Tibial artery (tissue), 4 donors: ENCODE data around the gene METTL22.

Experiments
- DNase-seq, 2 donors: peaks; one replicate each; pipeline ENCODE4 v3.0.0-alpha.2; 2019
- H3K27ac ChIP-seq, 2 donors: fragments of 200-600 bp; sonication (generic) in 1 of 2; 1 replicate in 1 of 2; 2 replicates in 1 of 2; pipeline ENCODE4 v1.5.1; 2018 to 2019; ENCODE audit warnings: mild to moderate bottlenecking in 1 of 2
- H3K27me3 ChIP-seq, 2 donors: fragments of 200-600 bp; sonication (generic) in 1 of 2; one replicate each; pipeline versions ENCODE4 v1.5.1 to v1.6.0; 2016 to 2019
- H3K36me3 ChIP-seq, 3 donors: fragments of 200-600 bp; sonication (generic) in 2 of 3; one replicate each; pipeline ENCODE4 v1.5.1; 2016 to 2019; ENCODE audit warnings: mild to moderate bottlenecking in 2 of 3
- H3K4me1 ChIP-seq, 4 donors: fragments of 200-600 bp; sonication (generic) in 2 of 4; 1 replicate in 3 of 4; 2 replicates in 1 of 4; pipeline ENCODE4 v1.5.1; 2016 to 2019
- H3K4me3 ChIP-seq, 2 donors: fragments of 200-600 bp; sonication (generic) in 1 of 2; 1 replicate in 1 of 2; 2 replicates in 1 of 2; pipeline ENCODE4 v1.5.1; 2018 to 2019; ENCODE audit warnings: mild to moderate bottlenecking in 2 of 2
- H3K9me3 ChIP-seq, 3 donors: fragments of 200-600 bp; sonication (generic) in 1 of 3; one replicate each; pipeline ENCODE4 v1.5.1; 2016 to 2019
- intact Hi-C: fragments of 100-400 bp; cut with DNase I; formaldehyde crosslinking; loops from one replicate; pipeline ENCODE4 v1.15.0; 2023; ENCODE audit warnings: low total_unique reads
- TF ChIP-seq, protein P1 (sequence below), 2 experiments: fragments of 200-600 bp in 1 of 2; fragments of 450-650 bp in 1 of 2; IDR thresholded peaks; one replicate each; pipeline ENCODE4 v1.5.1; 2017 to 2019; ENCODE audit warnings: antibody characterized with exemption in 2 of 2, mild to moderate bottlenecking in 1 of 2, moderate library complexity in 1 of 2

Gene METTL22

DNA sequence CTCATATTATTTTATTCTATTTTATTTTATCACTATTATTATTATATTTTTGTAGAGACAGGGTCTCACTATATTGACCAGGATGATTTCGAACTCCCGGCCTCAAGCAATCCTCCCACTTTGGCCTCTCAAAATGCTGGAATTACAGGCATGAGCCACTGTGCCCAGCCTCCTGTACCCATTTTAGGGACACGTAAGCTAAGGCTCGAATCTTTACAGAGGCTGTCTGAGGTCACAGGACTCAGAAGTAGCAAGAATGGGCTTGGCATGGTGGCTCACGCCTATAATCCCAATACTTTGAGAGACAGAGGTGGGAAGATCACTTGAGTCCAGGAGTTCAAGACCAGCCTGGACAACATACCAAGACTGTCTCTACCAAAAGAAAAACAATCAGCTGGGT, 40.2 kb downstream of the METTL22 start:
- Histone ChIP-seq H3K9me3 (no peaks in the 10 kb centered on the region), H3K4me1 (no peaks in the 10 kb centered on the region), H3K27ac (no peak overlapping the region), H3K4me3 (no peak overlapping the region), H3K27me3 (no peaks in the 10 kb centered on the region), H3K36me3 (peaks cover 5 to 27% (median 19%) of the 10 kb centered on the region in 3 donors)
- no peak for DNase-seq
- intact Hi-C loops = loop anchor here (5.0 kb wide), 1 partner anchor 226 kb away; no protein-coding TSS in a partner anchor
- TF ChIP-seq, protein P1, sequence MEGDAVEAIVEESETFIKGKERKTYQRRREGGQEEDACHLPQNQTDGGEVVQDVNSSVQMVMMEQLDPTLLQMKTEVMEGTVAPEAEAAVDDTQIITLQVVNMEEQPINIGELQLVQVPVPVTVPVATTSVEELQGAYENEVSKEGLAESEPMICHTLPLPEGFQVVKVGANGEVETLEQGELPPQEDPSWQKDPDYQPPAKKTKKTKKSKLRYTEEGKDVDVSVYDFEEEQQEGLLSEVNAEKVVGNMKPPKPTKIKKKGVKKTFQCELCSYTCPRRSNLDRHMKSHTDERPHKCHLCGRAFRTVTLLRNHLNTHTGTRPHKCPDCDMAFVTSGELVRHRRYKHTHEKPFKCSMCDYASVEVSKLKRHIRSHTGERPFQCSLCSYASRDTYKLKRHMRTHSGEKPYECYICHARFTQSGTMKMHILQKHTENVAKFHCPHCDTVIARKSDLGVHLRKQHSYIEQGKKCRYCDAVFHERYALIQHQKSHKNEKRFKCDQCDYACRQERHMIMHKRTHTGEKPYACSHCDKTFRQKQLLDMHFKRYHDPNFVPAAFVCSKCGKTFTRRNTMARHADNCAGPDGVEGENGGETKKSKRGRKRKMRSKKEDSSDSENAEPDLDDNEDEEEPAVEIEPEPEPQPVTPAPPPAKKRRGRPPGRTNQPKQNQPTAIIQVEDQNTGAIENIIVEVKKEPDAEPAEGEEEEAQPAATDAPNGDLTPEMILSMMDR (IDR thresholded peaks at IDR 0.05) = no peak

DNA sequence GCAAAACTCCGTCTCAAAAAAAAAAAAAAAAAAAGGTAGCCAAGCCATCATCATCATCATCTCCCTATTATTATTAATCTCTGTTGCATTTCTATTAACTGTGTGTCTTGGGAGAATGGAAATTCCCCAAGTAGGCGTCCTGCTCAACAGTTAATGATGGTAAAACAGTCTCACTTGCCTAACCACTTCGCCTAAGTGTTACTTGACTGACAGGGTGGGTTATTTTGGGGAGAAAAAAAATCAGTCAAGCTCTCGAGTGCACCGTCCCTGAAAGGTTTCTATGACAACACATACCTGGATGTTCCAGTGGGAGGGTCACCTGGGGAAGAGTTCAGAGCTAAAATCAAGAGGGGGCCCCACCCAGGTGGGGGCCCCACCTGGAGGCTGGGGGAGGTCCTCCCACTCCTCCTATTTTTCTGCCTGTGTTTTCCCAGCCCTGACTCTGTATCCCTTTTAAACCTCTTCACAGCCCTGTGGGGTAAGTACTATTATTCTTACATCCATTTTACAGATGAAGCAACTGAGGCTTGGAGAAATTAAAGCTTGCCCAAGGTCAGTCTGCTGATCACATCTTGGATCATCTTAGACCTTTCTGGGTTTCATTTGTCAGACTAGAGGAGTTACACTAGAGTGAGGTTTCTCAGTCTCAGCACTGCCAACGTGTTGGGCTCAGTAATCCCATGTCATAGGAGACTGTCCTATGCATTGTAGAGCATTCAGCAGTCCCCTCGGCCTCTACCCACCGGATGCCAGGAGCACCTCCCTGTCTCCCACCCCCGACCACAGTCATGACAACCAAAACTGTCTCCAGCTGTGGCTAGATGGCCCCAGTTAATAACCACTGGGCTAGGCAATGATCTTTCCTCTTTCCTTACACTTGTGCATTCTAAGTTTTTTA, 41.9 kb downstream of the METTL22 start:
- Histone ChIP-seq H3K36me3 (peaks cover 5 to 38% (median 29%) of the 10 kb centered on the region in 3 donors), H3K27ac (no peak overlapping the region), H3K9me3 (no peaks in the 10 kb centered on the region), H3K27me3 (no peaks in the 10 kb centered on the region), H3K4me1 (no peaks in the 10 kb centered on the region), H3K4me3 (no peak overlapping the region)
- intact Hi-C loops = loop anchor here (5.0 kb wide), 1 partner anchor 224 kb away; no protein-coding TSS in a partner anchor
- no peak for DNase-seq
- TF ChIP-seq, protein P1 (IDR thresholded peaks at IDR 0.05) = no peak

DNA sequence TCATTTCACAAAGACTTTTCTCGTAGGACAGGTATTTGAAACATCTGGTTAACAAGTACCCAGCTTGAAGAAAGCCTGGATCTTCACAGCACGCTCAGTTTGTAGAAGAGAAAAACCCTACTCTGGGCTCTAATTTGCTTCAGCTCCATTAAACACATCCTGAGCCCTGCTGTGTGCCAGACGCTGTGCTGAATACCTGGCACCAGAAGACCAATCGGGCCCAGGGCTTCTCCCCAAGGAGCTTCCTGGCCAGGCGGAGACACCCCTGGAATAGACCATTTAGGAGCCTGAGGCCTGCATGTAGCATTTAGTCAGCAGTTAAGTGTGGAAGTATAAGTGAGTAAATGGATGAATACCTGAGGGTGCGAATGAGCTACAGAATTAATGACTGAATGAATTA, 44.0 kb downstream of the METTL22 start:
- H3K4me3 ChIP-seq = no peak overlapping the region
- DNase-seq = no peak
- H3K36me3 ChIP-seq = peaks cover 5 to 44% (median 29%) of the 10 kb centered on the region in 3 donors
- no peaks in the 10 kb centered on the region for H3K9me3 ChIP-seq
- no peaks in the 10 kb centered on the region for H3K4me1 ChIP-seq
- TF ChIP-seq, protein P1 (IDR thresholded peaks at IDR 0.05) = no peak
- H3K27me3 ChIP-seq = no peaks in the 10 kb centered on the region
- no peak overlapping the region for H3K27ac ChIP-seq
- intact Hi-C loops = no loop called here

DNA sequence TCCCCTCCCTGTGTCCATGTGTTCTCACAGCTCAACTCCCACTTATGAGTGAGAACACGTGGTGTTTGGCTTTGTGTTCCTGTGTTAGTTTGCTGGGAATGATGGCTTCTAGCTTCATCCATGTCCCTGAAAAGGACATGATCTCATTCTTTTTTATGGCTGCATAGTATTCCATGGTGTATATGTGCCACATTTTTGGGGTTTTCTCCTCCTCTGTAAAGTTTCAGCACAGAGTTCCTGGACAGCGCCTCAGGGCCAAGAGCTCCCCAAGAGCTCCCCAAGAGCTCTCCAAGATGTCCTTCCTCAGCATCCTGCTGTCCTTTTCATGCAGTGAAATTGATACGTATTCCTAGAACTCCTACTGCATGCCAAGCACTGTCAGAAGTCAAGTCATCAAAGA, 46.0 kb downstream of the METTL22 start:
- no peak overlapping the region for H3K27ac ChIP-seq
- TF ChIP-seq, protein P1 (IDR thresholded peaks at IDR 0.05) = no peak
- H3K27me3 ChIP-seq = no peaks in the 10 kb centered on the region
- no peak for DNase-seq
- intact Hi-C loops = no loop called here
- H3K4me1 ChIP-seq = no peaks in the 10 kb centered on the region
- peaks cover 5 to 44% (median 29%) of the 10 kb centered on the region in 3 donors for H3K36me3 ChIP-seq
- H3K4me3 ChIP-seq = no peak overlapping the region
- no peaks in the 10 kb centered on the region for H3K9me3 ChIP-seq

DNA sequence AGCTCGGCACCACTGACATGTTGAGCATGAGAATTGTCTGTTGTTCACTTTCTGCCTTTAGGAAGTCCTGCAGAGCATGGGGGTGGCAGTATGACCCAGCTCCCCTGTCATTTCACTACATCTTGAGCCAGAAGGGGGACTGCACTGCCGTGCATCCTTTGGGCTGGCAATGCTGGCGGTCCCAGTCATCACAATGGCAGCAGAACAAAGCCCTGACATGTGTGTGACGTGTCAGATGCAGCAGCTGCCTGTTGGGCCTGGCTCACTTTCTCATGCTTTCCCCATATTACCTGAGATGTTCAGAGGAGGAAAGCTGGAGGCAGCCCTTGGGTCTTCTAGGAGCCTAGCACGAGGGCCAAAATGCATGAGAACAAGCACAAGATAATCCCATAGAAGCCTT, 46.6 kb downstream of the METTL22 start:
- no peak for DNase-seq
- H3K9me3 ChIP-seq = no peaks in the 10 kb centered on the region
- intact Hi-C loops = no loop called here
- TF ChIP-seq, protein P1 (IDR thresholded peaks at IDR 0.05) = no peak
- peaks cover 5 to 44% (median 29%) of the 10 kb centered on the region in 3 donors for H3K36me3 ChIP-seq
- no peaks in the 10 kb centered on the region for H3K4me1 ChIP-seq
- no peak overlapping the region for H3K27ac ChIP-seq
- H3K27me3 ChIP-seq = no peaks in the 10 kb centered on the region
- H3K4me3 ChIP-seq = no peak overlapping the region
